Measurements from ENCODE around the gene GPATCH3. TPM values are rescaled to one million over a fixed set of nuclear protein-coding genes. Genes with fewer than 3 reads are reported as not detected.

The GPATCH3 gene
- total and polyA plus RNA-seq, 2 of the 4 experiments (the other 2 are of a cell fraction), result 5.2 to 8.0 TPM

- no TSS peak for BruUV-seq (replicated peaks)
- H2AFZ ChIP-seq (replicated peaks; ENCODE audit: low read length, poor library complexity), result no peak overlapping the region
- H2BK20ac ChIP-seq (ENCODE audit: low read depth, low read length), result no peak overlapping the region
- WGBS, 2 experiments (ENCODE audit: extremely low coverage in 2 of 2, insufficient read length in 1 of 2), result no CpG with 5 or more reads among the region's 4 CpGs
- peak overlapping the region; percentile 37 for H2AK9ac ChIP-seq (replicated peaks; ENCODE audit: low read depth, low read length, poor library complexity)
- H3K27me3 ChIP-seq (ENCODE audit: control insufficient read depth, insufficient read depth, low read length), result no peaks in the 10 kb centered on the region
- H2BK15ac ChIP-seq (ENCODE audit: low read depth, low read length), result no peak overlapping the region
- TF ChIP-seq MXI1 (IDR thresholded peaks at IDR 0.05; ENCODE audit: borderline replicate concordance, low read depth, low read length), result no peak
- TF ChIP-seq SMC3 (IDR thresholded peaks at IDR 0.05; ENCODE audit: low read depth, low read length), result no peak
- TF ChIP-seq POLR2A (IDR thresholded peaks at IDR 0.05; ENCODE audit: low read depth, low read length), result no peak
- TF ChIP-seq CHD1 (IDR thresholded peaks at IDR 0.05; ENCODE audit: low read depth, low read length), result no peak
- TF ChIP-seq, protein P1, sequence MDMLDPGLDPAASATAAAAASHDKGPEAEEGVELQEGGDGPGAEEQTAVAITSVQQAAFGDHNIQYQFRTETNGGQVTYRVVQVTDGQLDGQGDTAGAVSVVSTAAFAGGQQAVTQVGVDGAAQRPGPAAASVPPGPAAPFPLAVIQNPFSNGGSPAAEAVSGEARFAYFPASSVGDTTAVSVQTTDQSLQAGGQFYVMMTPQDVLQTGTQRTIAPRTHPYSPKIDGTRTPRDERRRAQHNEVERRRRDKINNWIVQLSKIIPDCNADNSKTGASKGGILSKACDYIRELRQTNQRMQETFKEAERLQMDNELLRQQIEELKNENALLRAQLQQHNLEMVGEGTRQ (IDR thresholded peaks at IDR 0.05; ENCODE audit: low read depth, low read length), result no peak
- no peak for TF ChIP-seq MAFK (IDR thresholded peaks at IDR 0.05; ENCODE audit: low read depth, low read length)
- TF ChIP-seq RAD21 (IDR thresholded peaks at IDR 0.05; ENCODE audit: low read length), result no peak
- no peak for TF ChIP-seq CTCF (conservative IDR thresholded peaks at IDR 0.05; ENCODE audit: low read depth, low read length)
- no peak for TF ChIP-seq RFX5 (IDR thresholded peaks at IDR 0.05; ENCODE audit: low read depth, low read length)
- TF ChIP-seq, protein P2, sequence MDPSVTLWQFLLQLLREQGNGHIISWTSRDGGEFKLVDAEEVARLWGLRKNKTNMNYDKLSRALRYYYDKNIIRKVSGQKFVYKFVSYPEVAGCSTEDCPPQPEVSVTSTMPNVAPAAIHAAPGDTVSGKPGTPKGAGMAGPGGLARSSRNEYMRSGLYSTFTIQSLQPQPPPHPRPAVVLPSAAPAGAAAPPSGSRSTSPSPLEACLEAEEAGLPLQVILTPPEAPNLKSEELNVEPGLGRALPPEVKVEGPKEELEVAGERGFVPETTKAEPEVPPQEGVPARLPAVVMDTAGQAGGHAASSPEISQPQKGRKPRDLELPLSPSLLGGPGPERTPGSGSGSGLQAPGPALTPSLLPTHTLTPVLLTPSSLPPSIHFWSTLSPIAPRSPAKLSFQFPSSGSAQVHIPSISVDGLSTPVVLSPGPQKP (IDR thresholded peaks at IDR 0.05; ENCODE audit: borderline replicate concordance, low read depth, low read length), result no peak
- TF ChIP-seq FOS (IDR thresholded peaks at IDR 0.05; ENCODE audit: low read depth, low read length), result no peak
- TF ChIP-seq MAZ (IDR thresholded peaks at IDR 0.05; ENCODE audit: borderline replicate concordance, low read depth, low read length), result no peak
- TF ChIP-seq RCOR1 (IDR thresholded peaks at IDR 0.05; ENCODE audit: insufficient replicate concordance, low read length), result no peak
- TF ChIP-seq NFE2L2 (IDR thresholded peaks at IDR 0.05; ENCODE audit: low read depth, low read length), result no peak
- TF ChIP-seq CEBPB (IDR thresholded peaks at IDR 0.05; ENCODE audit: low read depth, low read length), result no peak
- TF ChIP-seq BHLHE40 (IDR thresholded peaks at IDR 0.05; ENCODE audit: low read depth, low read length), result no peak
- H2BK5ac ChIP-seq (ENCODE audit: low read depth, low read length, poor library complexity, severe bottlenecking), result no peak overlapping the region
- DNase-seq (no peak), ATAC-seq (ENCODE audit: low read depth) (no peak)
- intact Hi-C loops (cut with micrococcal nuclease) (loop anchor here (2.0 kb wide), 1 partner anchor 15 kb away; no protein-coding TSS in a partner anchor), dilution Hi-C loops (cut with HindIII; ENCODE audit: low sequenced_read_pairs, unreplicated experiment) (no loop called here), in situ Hi-C loops (cut with MboI; ENCODE audit: low sequenced_read_pairs) (loop anchor here (10.0 kb wide), 1 partner anchor 275 kb away; no protein-coding TSS in a partner anchor)
- POLR2A ChIA-PET (ENCODE audit: unreplicated experiment), result no interaction called here
- H3K9me3 ChIP-seq (ENCODE audit: control insufficient read depth, insufficient read depth, low read length), result no peaks in the 10 kb centered on the region
- H4K91ac ChIP-seq (ENCODE audit: insufficient read depth, low read depth, low read length), result no peak overlapping the region
- no peak overlapping the region for H2BK120ac ChIP-seq (ENCODE audit: low read depth, low read length)
- H3K36me3 ChIP-seq (ENCODE audit: control insufficient read depth, insufficient read depth, low read length), result peaks cover 54% of the 10 kb centered on the region
- H3K4me1 ChIP-seq (ENCODE audit: control insufficient read depth, insufficient read depth, low read length), result no peaks in the 10 kb centered on the region
- no peak overlapping the region for H4K8ac ChIP-seq (ENCODE audit: low read depth in 2 of 2, low read length in 2 of 2)
- no peak overlapping the region for H3K4me2 ChIP-seq (ENCODE audit: low read depth, low read length)
- H3K4me3 ChIP-seq (ENCODE audit: insufficient read depth, low read depth, low read length), result no peak overlapping the region
- H3K27ac ChIP-seq (ENCODE audit: insufficient read depth, low read length), result no peak overlapping the region
- H3K9ac ChIP-seq (ENCODE audit: low read depth, low read length), result no peak overlapping the region
- no peak overlapping the region for H3K4ac ChIP-seq (ENCODE audit: low read depth, low read length)
- no peaks in the 10 kb centered on the region for H3K9me1 ChIP-seq (ENCODE audit: insufficient read depth, low read length)
- H4K5ac ChIP-seq (ENCODE audit: low read depth, low read length), result no peak overlapping the region
- no peak overlapping the region for H3K18ac ChIP-seq (ENCODE audit: low read depth, low read length)
- H3K23ac ChIP-seq (ENCODE audit: low read depth, low read length), result no peak overlapping the region
- CTCF ChIA-PET, result interaction anchor here (1.5 kb wide), 1 partner anchor 30 kb away, joined by 3 read pairs; no protein-coding TSS in a partner anchor
- peaks cover 9% of the 10 kb centered on the region; the same call in 1 of the 2 replicates for H4K20me1 ChIP-seq (ENCODE audit: insufficient read depth, low read length)
- peaks cover 27 to 28% of the 10 kb centered on the region in 2 experiments for H3K79me1 ChIP-seq (ENCODE audit: low read depth in 1 of 2, low read length in 2 of 2)
- no peak overlapping the region for H3K56ac ChIP-seq (ENCODE audit: extremely low read depth, insufficient read depth, low read length)
- H3K14ac ChIP-seq (replicated peaks; ENCODE audit: low read depth, low read length), result no peak overlapping the region
- H2AK5ac ChIP-seq (ENCODE audit: low read depth, low read length), result no peak overlapping the region
These were observed 20.5 kb downstream of the GPATCH3 start for GRCh38 chr1:26879793-26880192.

Data from IMR-90 (cell line).